Measurements from ENCODE around the gene USB1. TPM values are rescaled to one million over a fixed set of nuclear protein-coding genes. Genes with fewer than 3 reads are reported as not detected.

USB1 gene
- polyA plus RNA-seq, 2 of the 4 experiments (the other 2 are of a cell fraction): 88.8 to 143 TPM

GRCh38 chr16:57959121-57959520, 42.1 kb upstream of the USB1 start:
- no peak overlapping the region for H3K4me2 ChIP-seq
- H3K27ac ChIP-seq: no peak overlapping the region
- TF ChIP-seq JUNB (IDR thresholded peaks at IDR 0.05) (no peak), GATA3 (IDR thresholded peaks at IDR 0.05; ENCODE audit: borderline replicate concordance) (no peak), PBX3 (IDR thresholded peaks at IDR 0.05) (no peak), RFX5 (IDR thresholded peaks at IDR 0.05) (no peak), NPAS2 (CRISPR knock-in tag; IDR thresholded peaks at IDR 0.05; ENCODE audit: borderline replicate concordance) (no peak), MYC (IDR thresholded peaks at IDR 0.05; ENCODE audit: borderline replicate concordance, low read length) (no peak), ZFP36 (IDR thresholded peaks at IDR 0.05; ENCODE audit: borderline replicate concordance, partially characterized antibody) (no peak), SREBF2 (IDR thresholded peaks at IDR 0.05) (no peak), FOXS1 (CRISPR knock-in tag; IDR thresholded peaks at IDR 0.05) (no peak), NR3C1 (IDR thresholded peaks at IDR 0.05) (no peak), KDM1A (IDR thresholded peaks at IDR 0.05; ENCODE audit: low read depth) (no peak), BHLHE40 (IDR thresholded peaks at IDR 0.05; ENCODE audit: low read depth, low read length) (no peak), POLR2AphosphoS2 (conservative IDR thresholded peaks at IDR 0.05; ENCODE audit: low read length) (no peak), BCL3 (IDR thresholded peaks at IDR 0.05) (no peak), PHF8 (IDR thresholded peaks at IDR 0.05; ENCODE audit: borderline replicate concordance, low read depth) (no peak), HDAC2 (IDR thresholded peaks at IDR 0.05) (no peak), CHD4 (IDR thresholded peaks at IDR 0.05; ENCODE audit: borderline replicate concordance) (no peak), CBX2 (IDR thresholded peaks at IDR 0.05; ENCODE audit: borderline replicate concordance, low read depth) (no peak)
- H3K9me3 ChIP-seq: no peaks in the 10 kb centered on the region
- 82% methylated on average over 8 of the region's 8 CpGs for WGBS (ENCODE audit: missing lambda C conversion rate)
- ATAC-seq: no peak
- POLR2A ChIA-PET: no interaction called here
- CTCF ChIA-PET: interaction anchor here (1.2 kb wide), 1 partner anchor 8 kb away, joined by 4 read pairs; no protein-coding TSS in a partner anchor
- DNase-seq (ENCODE audit: low read depth in 1 of 2, low spot score in 1 of 2): no peak
- 0 out of 3 replicates have a peak, but pooled peaks cover 3% of the 10 kb centered on the region for H3K4me1 ChIP-seq
- no peak for FAIRE-seq
- H3K4me3 ChIP-seq: no peak overlapping the region

GRCh38 chr16:57959804-57960203, 41.4 kb upstream of the USB1 start:
- Histone ChIP-seq H3K4me2 (no peak overlapping the region), H3K4me3 (no peak overlapping the region), H3K4me1 (0 out of 3 replicates have a peak, but pooled peaks cover 3% of the 10 kb centered on the region), H3K9me3 (no peaks in the 10 kb centered on the region), H3K27ac (no peak overlapping the region)
- no peak for TF ChIP-seq CEBPB (IDR thresholded peaks at IDR 0.05)
- TF ChIP-seq HES2 (IDR thresholded peaks at IDR 0.05): no peak
- no peak for TF ChIP-seq CBX2 (IDR thresholded peaks at IDR 0.05; ENCODE audit: borderline replicate concordance, low read depth)
- TF ChIP-seq BCL3 (IDR thresholded peaks at IDR 0.05): no peak
- TF ChIP-seq CHD2 (IDR thresholded peaks at IDR 0.05; ENCODE audit: low read length, partially characterized antibody): no peak
- TF ChIP-seq HOXB13 (CRISPR knock-in tag; IDR thresholded peaks at IDR 0.05; ENCODE audit: low read depth): no peak
- no peak for TF ChIP-seq NR3C1 (IDR thresholded peaks at IDR 0.05)
- TF ChIP-seq ATOH8 (CRISPR knock-in tag; IDR thresholded peaks at IDR 0.05; ENCODE audit: low read depth): no peak
- TF ChIP-seq CHD4 (IDR thresholded peaks at IDR 0.05; ENCODE audit: borderline replicate concordance): no peak
- TF ChIP-seq RFX5 (IDR thresholded peaks at IDR 0.05): no peak
- no peak for TF ChIP-seq JUNB (IDR thresholded peaks at IDR 0.05)
- no peak for TF ChIP-seq HMGXB4 (CRISPR knock-in tag; IDR thresholded peaks at IDR 0.05; ENCODE audit: borderline replicate concordance)
- no peak for TF ChIP-seq POLR2A (IDR thresholded peaks at IDR 0.05; ENCODE audit: low read length)
- no peak for TF ChIP-seq E2F6 (IDR thresholded peaks at IDR 0.05; ENCODE audit: borderline replicate concordance, low read depth)
- no peak for TF ChIP-seq JUN (IDR thresholded peaks at IDR 0.05)
- FAIRE-seq: no peak
- no peak for DNase-seq (ENCODE audit: low read depth in 1 of 2, low spot score in 1 of 2)
- ATAC-seq: no peak
- CTCF ChIA-PET: interaction anchor here (1.0 to 1.2 kb wide), 2 partner anchors 9 to 14 kb away, joined by 3 to 4 read pairs; no protein-coding TSS in a partner anchor
- WGBS (ENCODE audit: missing lambda C conversion rate): 92% methylated on average over 10 of the region's 11 CpGs
- POLR2A ChIA-PET: no interaction called here
